Measurements from ENCODE around the gene WDR43. TPM values are rescaled to one million over a fixed set of nuclear protein-coding genes. Genes with fewer than 3 reads are reported as not detected.

Gene WDR43
- total RNA-seq, 1 donor from 2014 or later = 56.7 TPM

GRCh38 chr2:28895189-28895893 is 874 bp downstream of the WDR43 start:
- Histone ChIP-seq H3K9me3 (no peaks in the 10 kb centered on the region), H3K36me3 (no peaks in the 10 kb centered on the region), H3K27ac (peak overlapping the region; percentile 21), H3K27me3 (no peaks in the 10 kb centered on the region), H3K4me1 (peaks cover 38% of the 10 kb centered on the region), H3K4me3 (peak overlapping the region; percentile 61 to 66)
- DNase-seq (ENCODE audit: extremely low spot score in 2 of 2) = peak in 1 of 2 donors; percentile 87
- intact Hi-C loops (cut with DNase I) = no loop called here
- no peak for TF ChIP-seq POLR2A (IDR thresholded peaks at IDR 0.05)
- TF ChIP-seq POLR2AphosphoS5 (IDR thresholded peaks at IDR 0.05; ENCODE audit: insufficient read depth in 1 of 2, low read depth in 1 of 2) = peak in 1 of 2 donors; percentile 52

GRCh38 chr2:28896906-28897305 is 2.4 kb downstream of the WDR43 start:
- no peaks in the 10 kb centered on the region for H3K9me3 ChIP-seq
- H3K27ac ChIP-seq = no peak overlapping the region
- no peak overlapping the region for H3K4me3 ChIP-seq
- intact Hi-C loops (cut with DNase I) = no loop called here
- no peaks in the 10 kb centered on the region for H3K27me3 ChIP-seq
- H3K4me1 ChIP-seq = peaks cover 46% of the 10 kb centered on the region
- H3K36me3 ChIP-seq = no peaks in the 10 kb centered on the region
- DNase-seq (ENCODE audit: extremely low spot score in 2 of 2) = no peak
- TF ChIP-seq POLR2AphosphoS5 (IDR thresholded peaks at IDR 0.05; ENCODE audit: insufficient read depth in 1 of 2, low read depth in 1 of 2) = no peak
- no peak for TF ChIP-seq POLR2A (IDR thresholded peaks at IDR 0.05)
- TF ChIP-seq CTCF (IDR thresholded peaks at IDR 0.05) = no peak

- H3K4me1 ChIP-seq = peaks cover 46% of the 10 kb centered on the region
- no peak overlapping the region for H3K4me3 ChIP-seq
- peaks cover 0 to 8% of the 10 kb centered on the region in 2 donors for H3K36me3 ChIP-seq
- intact Hi-C loops (cut with DNase I) = no loop called here
- DNase-seq (ENCODE audit: extremely low spot score in 2 of 2) = no peak
- H3K9me3 ChIP-seq = no peaks in the 10 kb centered on the region
- TF ChIP-seq CTCF (IDR thresholded peaks at IDR 0.05) (no peak), POLR2AphosphoS5 (IDR thresholded peaks at IDR 0.05; ENCODE audit: insufficient read depth in 1 of 2, low read depth in 1 of 2) (no peak), POLR2A (IDR thresholded peaks at IDR 0.05) (no peak)
- no peak overlapping the region for H3K27ac ChIP-seq
- H3K27me3 ChIP-seq = no peaks in the 10 kb centered on the region
These were observed 3.6 kb downstream of the WDR43 start for GRCh38 chr2:28898048-28898447.

GRCh38 chr2:28901202-28901601 is 6.7 kb downstream of the WDR43 start:
- no peak overlapping the region for H3K4me3 ChIP-seq
- H3K9me3 ChIP-seq = no peaks in the 10 kb centered on the region
- TF ChIP-seq POLR2A (IDR thresholded peaks at IDR 0.05) (no peak), CTCF (IDR thresholded peaks at IDR 0.05) (no peak), POLR2AphosphoS5 (IDR thresholded peaks at IDR 0.05; ENCODE audit: insufficient read depth in 1 of 2, low read depth in 1 of 2) (no peak)
- intact Hi-C loops (cut with DNase I) = no loop called here
- no peaks in the 10 kb centered on the region for H3K27me3 ChIP-seq
- peaks cover 34% of the 10 kb centered on the region for H3K4me1 ChIP-seq
- H3K27ac ChIP-seq = no peak overlapping the region
- H3K36me3 ChIP-seq = peaks cover 0 to 18% of the 10 kb centered on the region in 2 donors
- DNase-seq (ENCODE audit: extremely low spot score in 2 of 2) = no peak

DNA sequence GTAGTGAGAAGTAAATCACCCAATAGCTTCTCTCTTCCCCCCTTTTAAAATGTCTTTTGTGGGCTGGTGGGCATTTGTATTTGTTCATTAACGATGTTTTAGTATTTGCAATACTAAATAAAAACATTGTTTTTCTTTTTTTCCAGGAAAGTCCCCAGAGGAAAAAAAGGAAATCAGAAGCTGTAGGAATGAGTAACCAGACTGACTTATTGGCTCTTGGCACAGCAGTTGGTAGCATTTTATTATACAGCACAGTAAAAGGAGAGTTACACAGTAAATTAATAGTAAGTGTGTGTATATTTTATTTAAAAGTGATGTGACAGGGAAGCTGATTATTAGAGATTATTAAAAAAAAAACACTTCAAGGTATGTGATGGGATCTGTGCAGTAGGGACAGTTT is 7.4 kb downstream of the WDR43 start:
- H3K27ac ChIP-seq = no peak overlapping the region
- H3K4me1 ChIP-seq = peaks cover 28% of the 10 kb centered on the region

More for the DNA sequence above, 7.4 kb downstream of the WDR43 start:
- DNase-seq (ENCODE audit: extremely low spot score in 2 of 2) = no peak
- Histone ChIP-seq H3K27me3 (no peaks in the 10 kb centered on the region), H3K9me3 (no peaks in the 10 kb centered on the region), H3K4me3 (no peak overlapping the region), H3K36me3 (peaks cover 0 to 21% of the 10 kb centered on the region in 2 donors)
- TF ChIP-seq POLR2A (IDR thresholded peaks at IDR 0.05) (no peak), POLR2AphosphoS5 (IDR thresholded peaks at IDR 0.05; ENCODE audit: insufficient read depth in 1 of 2, low read depth in 1 of 2) (no peak), CTCF (IDR thresholded peaks at IDR 0.05) (no peak)
- intact Hi-C loops (cut with DNase I) = no loop called here

All from vagina (tissue), 2 donors.